ENCODE results near the gene TUBB6.
A peak's percentile ranks its signal among the peaks of the same experiment; 100 is the strongest.

TUBB6 gene

GRCh38 chr18:12338382-12338781, 30.3 kb downstream of the TUBB6 start:
- DNase-seq (ENCODE audit: low spot score), result no peak

GRCh38 chr18:12340945-12341660, 33.1 kb downstream of the TUBB6 start:
- no peak for DNase-seq (ENCODE audit: low spot score)

GRCh38 chr18:12342661-12343060, 34.6 kb downstream of the TUBB6 start:
- no peak for DNase-seq (ENCODE audit: low spot score)

GRCh38 chr18:12345491-12346239, 37.6 kb downstream of the TUBB6 start:
- DNase-seq (ENCODE audit: low spot score), result no peak

GRCh38 chr18:12346240-12346565, 38.2 kb downstream of the TUBB6 start:
- no peak for DNase-seq (ENCODE audit: low spot score)

GRCh38 chr18:12347895-12348294, 39.9 kb downstream of the TUBB6 start:
- no peak for DNase-seq (ENCODE audit: low spot score)

- DNase-seq (ENCODE audit: low spot score), result no peak
These were observed 44.1 kb downstream of the TUBB6 start for GRCh38 chr18:12352188-12352587.

- DNase-seq (ENCODE audit: low spot score), result peak; percentile 78
These were observed 51.5 kb downstream of the TUBB6 start for GRCh38 chr18:12359515-12359927.

- DNase-seq (ENCODE audit: low spot score), result peak; percentile 89
These were observed 53.8 kb downstream of the TUBB6 start for GRCh38 chr18:12361770-12362378.

- no peak for DNase-seq (ENCODE audit: low spot score)
These were observed 54.6 kb downstream of the TUBB6 start for GRCh38 chr18:12362473-12363174.

- no peak for DNase-seq (ENCODE audit: low spot score)
These were observed 58.3 kb downstream of the TUBB6 start for GRCh38 chr18:12366379-12366778.

- DNase-seq (ENCODE audit: low spot score), result no peak
These were observed 58.7 kb downstream of the TUBB6 start for GRCh38 chr18:12366784-12367183.

- no peak for DNase-seq (ENCODE audit: low spot score)
These were observed 61.2 kb downstream of the TUBB6 start for GRCh38 chr18:12369211-12369610.

GRCh38 chr18:12371590-12371989, 63.5 kb downstream of the TUBB6 start:
- no peak for DNase-seq (ENCODE audit: low spot score)

- DNase-seq (ENCODE audit: low spot score), result no peak
These were observed 64.4 kb downstream of the TUBB6 start for GRCh38 chr18:12372406-12372805.

GRCh38 chr18:12373116-12373770, 65.2 kb downstream of the TUBB6 start:
- DNase-seq (ENCODE audit: low spot score), result peak; percentile 55

- DNase-seq (ENCODE audit: low spot score), result no peak
These were observed 65.7 kb downstream of the TUBB6 start for GRCh38 chr18:12373771-12374116.

GRCh38 chr18:12374401-12374800, 66.4 kb downstream of the TUBB6 start:
- DNase-seq (ENCODE audit: low spot score), result no peak

All from hematopoietic multipotent progenitor cell treated with erythropoietin and hydrocortisone succinate and interleukin-3 and kit ligand, for 17 days (in vitro differentiated cells).